GM12878 (cell line): ENCODE results near the gene CWC27. TPM values are rescaled to one million over a fixed set of nuclear protein-coding genes. Genes with fewer than 3 reads are reported as not detected.

Experiments
- ATAC-seq: fragments of 200-7000 bp; cut with Tn5 transposase; 3 replicates; pipeline ENCODE4 v1.9.1; 2020; ENCODE audit warnings: mild to moderate bottlenecking, moderate library complexity
- BruUV-seq: library from RNA; stranded (reverse); fragments of 400-500 nt; replicated peaks from 2 replicates; lab custom pipeline; 2021; lab: Mats Ljungman, UMichigan
- CTCF ChIA-PET: fragments of 300-600 bp; sonication (Branson Sonifier 250); formaldehyde crosslinking; extraction: SDS; loops from one replicate; lab custom pipeline; 2021; ENCODE audit warnings: inconsistent platforms; lab: Yijun Ruan, JAX
- POLR2A ChIA-PET: fragments of 350-600 bp; formaldehyde crosslinking; extraction: SDS; loops from one replicate; lab custom pipeline; 2021; ENCODE audit warnings: inconsistent platforms; lab: Charles Lee
- RAD21 ChIA-PET: fragments of 300-600 bp; sonication (Branson Sonifier 250); formaldehyde crosslinking; loops from one replicate; lab custom pipeline; 2023; ENCODE audit warnings: antibody characterized with exemption; ENCODE audit not compliant: unreplicated experiment; lab: Charles Lee
- SMC1A ChIA-PET: fragments of 300-600 bp; sonication (Branson Sonifier 250); formaldehyde crosslinking; loops from one replicate; lab custom pipeline; 2023; ENCODE audit not compliant: unreplicated experiment, uncharacterized antibody; lab: Charles Lee
- DNase-seq: peaks from one replicate; pipeline ENCODE4 v3.0.0-alpha.2; 2011; ENCODE audit warnings: low read depth, low spot score
- FAIRE-seq: peaks from 3 replicates; lab custom pipeline; 2011; peaks lifted over from hg19 to GRCh38; lab: Jason Lieb, UNC
- H2AFZ ChIP-seq: 2 replicates; pipeline ENCODE4 v1.6.0; 2011; ENCODE audit warnings: low read depth, low read length, control low read depth; ENCODE audit not compliant: control insufficient read depth
- H3K27ac ChIP-seq: 2 replicates; pipeline ENCODE4 v1.5.1; 2011; ENCODE audit warnings: control low read depth; ENCODE audit not compliant: control insufficient read depth, insufficient read depth
- H3K27me3 ChIP-seq, 2 experiments: replicated peaks in 1 of 2; 2 replicates each; pipeline versions ENCODE4 v1.6.0 to v1.6.1; 2011; ENCODE audit warnings: low read length in 1 of 2; ENCODE audit not compliant: control insufficient read depth in 2 of 2, insufficient read depth in 2 of 2
- H3K36me3 ChIP-seq, 2 experiments: 2 replicates each; pipeline ENCODE4 v1.5.1; 2011; ENCODE audit warnings: low read length in 1 of 2; ENCODE audit not compliant: control insufficient read depth in 2 of 2, insufficient read depth in 2 of 2
- H3K4me1 ChIP-seq: 2 replicates; pipeline ENCODE4 v1.6.1; 2011; ENCODE audit warnings: mild to moderate bottlenecking, low read length, moderate library complexity, mixed read lengths; ENCODE audit not compliant: control insufficient read depth, insufficient read depth
- H3K4me2 ChIP-seq: 2 replicates; pipeline ENCODE4 v1.6.0; 2011; ENCODE audit warnings: control low read depth; ENCODE audit not compliant: control insufficient read depth, insufficient read depth
- H3K4me3 ChIP-seq: fragments of 200-600 bp; sonication (generic); 2 replicates; pipeline ENCODE4 v1.5.1; 2016
- H3K79me2 ChIP-seq: 2 replicates; pipeline ENCODE4 v1.6.0; 2011; ENCODE audit warnings: low read length; ENCODE audit not compliant: control insufficient read depth, insufficient read depth
- H3K9ac ChIP-seq: 2 replicates; pipeline ENCODE4 v1.8.0; 2011; ENCODE audit warnings: low read length, control low read depth, mixed read lengths; ENCODE audit not compliant: control insufficient read depth, insufficient read depth
- H3K9me3 ChIP-seq: replicated peaks from 3 replicates; pipeline ENCODE4 v1.5.1; 2011; ENCODE audit warnings: mild to moderate bottlenecking, low read length; ENCODE audit not compliant: control insufficient read depth, insufficient read depth
- H4K20me1 ChIP-seq: 2 replicates; pipeline ENCODE4 v1.6.0; 2011; ENCODE audit not compliant: control insufficient read depth, insufficient read depth
- CTCF ChIP-seq, 3 experiments: IDR thresholded peaks in 2 of 3; conservative IDR thresholded peaks in 1 of 3; 2 replicates each; pipeline ENCODE4 v1.5.1; 2011; ENCODE audit warnings: low read depth in 3 of 3, low read length in 3 of 3, mild to moderate bottlenecking in 3 of 3, control low read depth in 2 of 3, moderate library complexity in 2 of 3, inconsistent platforms in 1 of 3, mixed read lengths in 1 of 3; ENCODE audit not compliant: control insufficient read depth in 2 of 3, insufficient read depth in 1 of 3; ENCODE audit errors: extremely low read depth in 1 of 3
- CUX1 ChIP-seq: IDR thresholded peaks from 2 replicates; pipeline ENCODE4 v1.6.1; 2012; ENCODE audit warnings: improper control_type of control experiment, low read depth, low read length; ENCODE audit not compliant: insufficient replicate concordance
- GATAD2B ChIP-seq: fragments of 450-650 bp; conservative IDR thresholded peaks from 2 replicates; pipeline ENCODE4 v1.6.1; 2017; ENCODE audit warnings: low read depth, mild to moderate bottlenecking, moderate library complexity
- MEF2A ChIP-seq: IDR thresholded peaks from 2 replicates; pipeline ENCODE4 v1.6.1; 2011; ENCODE audit warnings: low read depth, mild to moderate bottlenecking, low read length, moderate library complexity; ENCODE audit not compliant: insufficient read depth
- PAX8 ChIP-seq: fragments of 450-650 bp; IDR thresholded peaks from 2 replicates; pipeline ENCODE4 v1.6.1; 2017; ENCODE audit warnings: mild to moderate bottlenecking, moderate library complexity
- RCOR1 ChIP-seq: conservative IDR thresholded peaks from 2 replicates; pipeline ENCODE4 v1.6.1; 2012; ENCODE audit warnings: low read depth, low read length, improper control_type of control experiment
- SUPT20H ChIP-seq: IDR thresholded peaks from 2 replicates; pipeline ENCODE4 v1.6.1; 2011; ENCODE audit warnings: low read depth, mild to moderate bottlenecking, low read length, moderate library complexity, borderline replicate concordance; ENCODE audit not compliant: control insufficient read depth
- TAF1 ChIP-seq: IDR thresholded peaks from 2 replicates; pipeline ENCODE4 v1.6.1; 2011; ENCODE audit warnings: mild to moderate bottlenecking, low read depth, low read length, borderline replicate concordance
- whole genome bisulfite sequencing: methylation state at CpG from one replicate; pipeline ENCODE4 v1.1.6; 2016; ENCODE audit warnings: low lambda C conversion rate; ENCODE audit not compliant: insufficient replicate concordance, insufficient coverage; ENCODE audit errors: missing lambda C conversion rate; 5-methylcytosine and 5-hydroxymethylcytosine counted together
- in situ Hi-C: fragments of 300-500 bp; cut with MboI; formaldehyde crosslinking; loops from 9 replicates; pipeline ENCODE4 v1.14.3; 2018; ENCODE audit warnings: mixed read lengths
- intact Hi-C: fragments of 100-400 bp; cut with micrococcal nuclease; formaldehyde crosslinking; loops from one replicate; pipeline ENCODE4 v1.14.2; 2022; ENCODE audit not compliant: unreplicated experiment
- polyA plus RNA-seq, 11 experiments: library from polyadenylated mRNA; depleted of rRNA in 4 of 11; unstranded in 6 of 11; stranded (reverse) in 5 of 11; fragments of >200 nt; fragmentation: Nextera tagmentation in 4 of 11; fragmentation: Illumina TruSeq in 1 of 11; extraction: Ambion mirVana in 4 of 11; extraction: Trizol in 1 of 11; gene quantifications; 1 replicate in 1 of 11; 2 replicates in 10 of 11; pipeline versions ENCODE4 v1.2.1 to v1.2.3, GENCODE V29; 2011 to 2016; ENCODE audit warnings: inconsistent platforms in 2 of 11, missing spikeins in 2 of 11, low read depth in 1 of 11
- total RNA-seq, 4 experiments: library from RNA; depleted of rRNA in 3 of 4; stranded (reverse); fragments of >200 nt in 3 of 4; fragmentation: Illumina TruSeq in 1 of 4; extraction: Trizol in 1 of 4; gene quantifications; 2 replicates each; pipeline versions ENCODE4 v1.2.1 to v1.2.3, GENCODE V29; 2013 to 2021
- TF ChIP-seq, protein P1 (sequence below): fragments of 450-650 bp; IDR thresholded peaks from 2 replicates; pipeline ENCODE4 v1.6.1; 2017; ENCODE audit warnings: mild to moderate bottlenecking, moderate library complexity
- TF ChIP-seq, protein P2 (sequence below): IDR thresholded peaks from 2 replicates; pipeline ENCODE4 v1.6.1; 2011; ENCODE audit warnings: low read depth, mild to moderate bottlenecking, low read length, moderate library complexity, borderline replicate concordance; ENCODE audit errors: extremely low read depth

The CWC27 gene
- total and polyA plus RNA-seq, 10 of the 15 experiments (the other 5 are each of a cell fraction or from before 2014, with no cell fraction given) = 21.7 to 61.9 (median 47.0) TPM

DNA sequence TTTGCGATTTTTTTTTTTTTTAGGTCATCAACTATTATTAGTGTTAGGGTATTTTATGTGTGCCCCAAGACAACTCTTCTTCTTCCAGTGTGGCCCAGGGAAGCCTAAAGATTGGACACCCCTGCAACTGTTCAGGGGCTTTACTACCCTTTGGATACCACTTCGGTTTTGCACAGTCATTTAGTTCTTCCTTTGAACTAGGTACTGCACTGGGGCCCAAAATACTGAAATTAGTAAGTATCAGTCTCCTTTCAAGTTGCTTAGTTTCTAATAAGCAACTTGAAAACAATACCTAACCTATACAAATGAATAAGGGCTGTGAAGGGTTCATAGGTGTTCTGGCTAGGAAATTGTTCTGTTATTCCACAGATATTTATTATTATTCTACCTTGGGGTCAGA is 45.3 kb downstream of the CWC27 start:
- H3K4me1 ChIP-seq = peaks cover 12% of the 10 kb centered on the region
- no peaks in the 10 kb centered on the region for H3K9me3 ChIP-seq
- ChIA-PET RAD21 (interaction anchor here (1.5 kb wide), 1 partner anchor 669 kb away, joined by 5 read pairs; no protein-coding TSS in a partner anchor), POLR2A (no interaction called here), SMC1A (interaction anchor here (0.7 to 7.5 kb wide), 4 partner anchors 8 to 778 kb away, joined by 3 to 154 read pairs (median 6); partner anchors contain the start of gene ADAMTS6), CTCF (interaction anchor here (0.6 to 11.2 kb wide), 4 partner anchors 10 to 668 kb away, joined by 3 to 192 read pairs (median 4); partner anchors contain the start of gene ADAMTS6)
- in situ Hi-C loops (loop anchor here (5.0 kb wide), 1 partner anchor 668 kb away; the partner anchor contains the start of gene ADAMTS6), intact Hi-C loops (loop anchor here (5.0 to 10.0 kb wide), 3 partner anchors 143 to 291 kb away; no protein-coding TSS in a partner anchor)
- no peak overlapping the region for H2AFZ ChIP-seq
- 0% methylated on average over 2 of the region's 2 CpGs for WGBS
- no peak overlapping the region for H3K9ac ChIP-seq
- peak; percentile 19 for DNase-seq
- no peak for FAIRE-seq
- H3K79me2 ChIP-seq = no peaks in the 10 kb centered on the region
- no peaks in the 10 kb centered on the region for H3K27me3 ChIP-seq
- H3K4me2 ChIP-seq = peak overlapping the region; percentile 33; the same call in 1 of the 2 replicates
- ATAC-seq = peak; percentile 97
- no peaks in the 10 kb centered on the region; a peak in 1 of 4 replicates for H3K36me3 ChIP-seq
- no peak overlapping the region for H3K27ac ChIP-seq
- no peaks in the 10 kb centered on the region for H4K20me1 ChIP-seq
- H3K4me3 ChIP-seq = no peak overlapping the region
- BruUV-seq = no TSS peak
- TF ChIP-seq CUX1 = no peak
- TF ChIP-seq, protein P1, sequence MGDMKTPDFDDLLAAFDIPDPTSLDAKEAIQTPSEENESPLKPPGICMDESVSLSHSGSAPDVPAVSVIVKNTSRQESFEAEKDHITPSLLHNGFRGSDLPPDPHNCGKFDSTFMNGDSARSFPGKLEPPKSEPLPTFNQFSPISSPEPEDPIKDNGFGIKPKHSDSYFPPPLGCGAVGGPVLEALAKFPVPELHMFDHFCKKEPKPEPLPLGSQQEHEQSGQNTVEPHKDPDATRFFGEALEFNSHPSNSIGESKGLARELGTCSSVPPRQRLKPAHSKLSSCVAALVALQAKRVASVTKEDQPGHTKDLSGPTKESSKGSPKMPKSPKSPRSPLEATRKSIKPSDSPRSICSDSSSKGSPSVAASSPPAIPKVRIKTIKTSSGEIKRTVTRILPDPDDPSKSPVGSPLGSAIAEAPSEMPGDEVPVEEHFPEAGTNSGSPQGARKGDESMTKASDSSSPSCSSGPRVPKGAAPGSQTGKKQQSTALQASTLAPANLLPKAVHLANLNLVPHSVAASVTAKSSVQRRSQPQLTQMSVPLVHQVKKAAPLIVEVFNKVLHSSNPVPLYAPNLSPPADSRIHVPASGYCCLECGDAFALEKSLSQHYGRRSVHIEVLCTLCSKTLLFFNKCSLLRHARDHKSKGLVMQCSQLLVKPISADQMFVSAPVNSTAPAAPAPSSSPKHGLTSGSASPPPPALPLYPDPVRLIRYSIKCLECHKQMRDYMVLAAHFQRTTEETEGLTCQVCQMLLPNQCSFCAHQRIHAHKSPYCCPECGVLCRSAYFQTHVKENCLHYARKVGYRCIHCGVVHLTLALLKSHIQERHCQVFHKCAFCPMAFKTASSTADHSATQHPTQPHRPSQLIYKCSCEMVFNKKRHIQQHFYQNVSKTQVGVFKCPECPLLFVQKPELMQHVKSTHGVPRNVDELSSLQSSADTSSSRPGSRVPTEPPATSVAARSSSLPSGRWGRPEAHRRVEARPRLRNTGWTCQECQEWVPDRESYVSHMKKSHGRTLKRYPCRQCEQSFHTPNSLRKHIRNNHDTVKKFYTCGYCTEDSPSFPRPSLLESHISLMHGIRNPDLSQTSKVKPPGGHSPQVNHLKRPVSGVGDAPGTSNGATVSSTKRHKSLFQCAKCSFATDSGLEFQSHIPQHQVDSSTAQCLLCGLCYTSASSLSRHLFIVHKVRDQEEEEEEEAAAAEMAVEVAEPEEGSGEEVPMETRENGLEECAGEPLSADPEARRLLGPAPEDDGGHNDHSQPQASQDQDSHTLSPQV = no peak
- TF ChIP-seq MEF2A = peak; percentile 67; the same call in 1 of the 2 replicates
- no peak for TF ChIP-seq TAF1
- TF ChIP-seq, protein P2, sequence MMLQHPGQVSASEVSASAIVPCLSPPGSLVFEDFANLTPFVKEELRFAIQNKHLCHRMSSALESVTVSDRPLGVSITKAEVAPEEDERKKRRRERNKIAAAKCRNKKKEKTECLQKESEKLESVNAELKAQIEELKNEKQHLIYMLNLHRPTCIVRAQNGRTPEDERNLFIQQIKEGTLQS = no peak
- TF ChIP-seq RCOR1 = no peak
- no peak for TF ChIP-seq CTCF (IDR thresholded peaks at IDR 0.05 in 2 of 3, conservative IDR thresholded peaks at IDR 0.05 in 1 of 3; ENCODE audit: control insufficient read depth in 2 of 3, extremely low read depth in 1 of 3, insufficient read depth in 1 of 3, low read depth in 3 of 3, low read length in 3 of 3)
- TF ChIP-seq GATAD2B = no peak
- no peak for TF ChIP-seq PAX8
- no peak for TF ChIP-seq SUPT20H
